ENCODE results near the gene CARMIL3.

CARMIL3 gene

DNA sequence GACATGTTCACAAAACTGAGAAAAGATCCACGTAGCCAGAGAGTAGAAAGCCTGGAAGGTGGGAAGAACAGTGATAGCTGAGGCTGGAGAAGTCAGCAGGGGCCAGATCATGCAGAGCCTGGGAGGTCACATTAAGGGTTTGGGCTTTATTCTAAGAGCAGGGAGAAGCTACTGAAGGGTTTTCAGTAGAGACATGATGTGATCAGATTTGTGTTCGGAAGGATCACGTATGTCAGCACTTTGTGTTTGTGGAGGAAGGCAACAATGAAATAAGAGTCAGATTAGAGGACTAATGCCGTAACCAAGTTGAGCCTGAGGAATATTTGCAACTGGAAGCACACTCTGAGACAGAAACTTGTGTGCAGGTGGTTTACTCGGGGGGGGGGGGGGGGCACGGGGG lies 38.1 kb downstream of the CARMIL3 start:
- DNase-seq (ENCODE audit: low read depth) = no peak
- H3K4me3 ChIP-seq (ENCODE audit: low read length) = no peak overlapping the region
- TF ChIP-seq CTCF (conservative IDR thresholded peaks at IDR 0.05; ENCODE audit: low read depth, low read length) = no peak

- no peak for DNase-seq (ENCODE audit: low read depth)
- no peak for TF ChIP-seq CTCF (conservative IDR thresholded peaks at IDR 0.05; ENCODE audit: low read depth, low read length)
- no peak overlapping the region for H3K4me3 ChIP-seq (ENCODE audit: low read length)
These were observed 40.3 kb downstream of the CARMIL3 start for GRCh38 chr14:24092110-24092504.

- no peak for DNase-seq (ENCODE audit: low read depth)
- no peak for TF ChIP-seq CTCF (conservative IDR thresholded peaks at IDR 0.05; ENCODE audit: low read depth, low read length)
- H3K4me3 ChIP-seq (ENCODE audit: low read length) = no peak overlapping the region
These were observed 40.8 kb downstream of the CARMIL3 start for GRCh38 chr14:24092505-24093206.

GRCh38 chr14:24093207-24093900 lies 41.5 kb downstream of the CARMIL3 start:
- H3K4me3 ChIP-seq (ENCODE audit: low read length) = no peak overlapping the region
- no peak for TF ChIP-seq CTCF (conservative IDR thresholded peaks at IDR 0.05; ENCODE audit: low read depth, low read length)
- no peak for DNase-seq (ENCODE audit: low read depth)

DNA sequence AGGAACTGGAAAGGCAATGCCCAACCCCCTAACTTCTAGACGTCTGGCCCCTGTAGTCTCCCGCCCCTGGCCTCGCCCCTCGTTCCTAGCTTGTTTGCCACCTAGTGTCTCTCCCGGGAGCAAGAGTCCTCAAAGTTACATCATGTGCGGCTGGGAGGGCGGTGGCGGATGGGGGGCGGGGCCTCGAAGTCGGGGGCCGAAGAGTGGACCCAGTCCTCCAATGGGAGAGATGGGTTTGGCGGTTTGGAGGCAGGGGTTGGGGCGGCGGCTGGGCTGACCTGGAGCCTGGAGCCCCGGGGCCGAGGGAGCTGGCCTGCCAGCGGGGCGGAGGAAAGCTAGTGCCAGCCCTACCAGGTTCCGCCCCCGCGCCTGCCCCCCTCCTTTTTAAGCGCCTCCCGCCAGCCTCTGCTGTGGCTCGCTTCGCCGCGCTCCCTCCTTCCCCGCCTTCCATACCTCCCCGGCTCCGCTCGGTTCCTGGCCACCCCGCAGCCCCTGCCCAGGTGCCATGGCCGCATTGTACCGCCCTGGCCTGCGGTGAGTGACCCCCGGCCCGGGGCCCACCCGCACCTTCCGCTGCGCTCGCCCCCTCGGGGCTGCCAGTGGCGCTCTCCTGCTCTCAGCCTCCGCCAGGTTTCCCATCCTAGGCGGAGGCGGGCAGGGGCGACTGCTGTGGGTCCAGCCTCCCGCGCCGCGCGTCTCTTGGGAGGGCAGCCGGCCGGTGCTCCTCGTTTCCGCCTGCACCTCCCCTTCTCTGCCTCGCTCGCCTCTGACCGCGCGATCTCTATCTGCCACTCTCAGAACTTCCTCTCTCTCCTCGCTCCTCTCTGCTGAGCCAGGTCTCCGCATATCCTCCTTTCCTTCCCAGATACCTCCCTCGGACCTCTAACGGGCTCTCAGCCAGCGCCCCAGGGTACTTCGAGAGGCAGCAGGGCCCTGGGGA lies 42.4 kb downstream of the CARMIL3 start, which contains the start of gene PCK2:
PCK2 (plus strand) TSS at position 411 of the 940 bp plus-strand sequence; CDS start at position 506, 95 bp downstream.
- no peak for TF ChIP-seq CTCF (conservative IDR thresholded peaks at IDR 0.05; ENCODE audit: low read depth, low read length)
- peak within 1 kb of the TSS; percentile 74 for H3K4me3 ChIP-seq (ENCODE audit: low read length)
- DNase-seq (ENCODE audit: low read depth) = peak; percentile 39

DNA sequence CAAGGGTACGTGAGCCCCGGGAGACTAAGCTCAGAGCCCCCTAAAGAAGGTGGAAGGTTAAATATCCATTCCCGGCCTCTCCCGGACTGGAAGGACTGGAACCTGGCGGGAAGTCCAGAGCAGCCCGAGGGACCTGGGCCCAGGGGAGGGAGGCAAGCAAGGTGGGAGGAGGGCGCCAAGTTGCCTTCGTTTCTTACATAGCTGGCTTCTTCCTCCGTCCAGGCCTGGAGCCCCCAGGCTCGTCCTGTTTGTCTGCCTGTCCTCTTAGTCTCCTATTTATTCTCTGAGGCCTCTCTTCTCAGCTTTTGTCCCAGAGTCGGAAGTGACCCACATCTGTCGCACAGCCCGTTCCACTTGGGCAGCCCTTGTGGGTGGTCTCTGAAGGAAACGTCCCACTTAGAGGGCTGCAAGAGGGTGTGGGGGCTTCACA lies 43.0 kb downstream of the CARMIL3 start:
- H3K4me3 ChIP-seq (ENCODE audit: low read length) = peak overlapping the region; percentile 74
- TF ChIP-seq CTCF (conservative IDR thresholded peaks at IDR 0.05; ENCODE audit: low read depth, low read length) = no peak
- no peak for DNase-seq (ENCODE audit: low read depth)

All from retinal pigment epithelial cell (primary cell).